HG03457 (cell line): ENCODE data around the gene KLK7.
"Not testable (repeated sequence)": the region's sequence is repeated elsewhere in the genome, so short reads cannot be mapped to it uniquely, and the experiment has no call there.

Source experiments
- ATAC-seq: cut with Tn5 transposase; IDR thresholded peaks from one replicate; pipeline ENCODE4 v1.9.1; 2021; ENCODE audit warnings: moderate number of reproducible peaks; ENCODE audit not compliant: unreplicated experiment

Gene KLK7

DNA sequence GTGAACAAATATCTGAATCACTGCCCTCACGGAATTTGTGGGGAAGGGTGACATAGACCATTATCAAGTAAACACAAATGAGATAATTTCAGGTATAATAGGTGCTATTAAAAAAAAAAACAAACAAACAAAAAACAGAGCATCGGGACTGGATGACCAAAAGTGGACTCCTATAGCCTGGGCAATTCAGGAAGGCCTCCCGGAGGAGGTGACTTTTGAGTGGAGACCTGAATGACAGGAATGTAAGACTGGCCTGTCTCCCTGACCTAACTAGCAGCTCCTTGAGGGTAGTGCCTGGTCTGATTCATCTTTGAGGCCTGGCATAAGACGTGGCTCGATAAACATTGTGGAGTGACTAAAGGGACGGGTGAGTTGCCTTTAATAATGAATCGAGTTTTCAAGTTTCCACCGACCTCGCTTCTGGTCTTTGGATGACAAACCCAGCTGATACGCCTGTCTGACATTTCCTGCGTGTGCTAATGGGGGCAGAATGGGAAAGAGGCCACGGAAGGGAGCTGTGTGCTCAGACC, 29.0 kb upstream of the KLK7 start:
- ATAC-seq = no peak

DNA sequence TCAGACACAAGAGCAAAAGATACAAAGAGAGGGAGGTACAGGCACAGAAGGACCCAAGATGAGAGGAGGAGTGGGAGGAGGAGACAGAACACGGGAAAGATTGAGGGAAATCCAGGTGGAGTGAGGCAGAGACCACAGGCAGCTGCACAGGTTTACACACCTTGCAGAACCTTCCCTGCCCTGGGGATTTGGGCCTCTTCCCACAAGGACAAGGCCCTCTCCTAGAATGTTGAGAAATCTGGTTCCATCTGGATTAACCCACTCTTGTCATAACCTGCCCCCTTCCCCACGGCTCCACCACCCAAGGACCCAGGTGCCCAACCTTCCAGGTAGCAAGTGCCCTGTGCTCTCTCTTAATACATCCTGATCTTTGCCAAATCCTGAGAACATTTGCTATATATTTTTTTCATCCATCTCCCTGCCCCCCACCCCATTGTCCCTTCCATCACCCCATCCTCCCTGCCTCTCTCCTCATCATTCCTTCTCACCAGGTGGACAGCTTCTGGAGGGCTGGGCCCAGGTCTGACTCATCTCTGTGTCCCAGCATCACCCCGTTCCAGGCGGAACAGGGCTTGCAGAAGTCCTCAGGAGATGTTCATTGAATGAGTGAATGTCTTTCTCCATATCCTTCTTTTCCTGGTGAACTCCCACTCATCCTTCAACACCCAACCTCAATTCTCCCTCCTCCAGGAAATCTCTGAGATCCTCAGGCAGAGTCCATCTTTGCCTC, 26.5 kb upstream of the KLK7 start:
- no peak for ATAC-seq

DNA sequence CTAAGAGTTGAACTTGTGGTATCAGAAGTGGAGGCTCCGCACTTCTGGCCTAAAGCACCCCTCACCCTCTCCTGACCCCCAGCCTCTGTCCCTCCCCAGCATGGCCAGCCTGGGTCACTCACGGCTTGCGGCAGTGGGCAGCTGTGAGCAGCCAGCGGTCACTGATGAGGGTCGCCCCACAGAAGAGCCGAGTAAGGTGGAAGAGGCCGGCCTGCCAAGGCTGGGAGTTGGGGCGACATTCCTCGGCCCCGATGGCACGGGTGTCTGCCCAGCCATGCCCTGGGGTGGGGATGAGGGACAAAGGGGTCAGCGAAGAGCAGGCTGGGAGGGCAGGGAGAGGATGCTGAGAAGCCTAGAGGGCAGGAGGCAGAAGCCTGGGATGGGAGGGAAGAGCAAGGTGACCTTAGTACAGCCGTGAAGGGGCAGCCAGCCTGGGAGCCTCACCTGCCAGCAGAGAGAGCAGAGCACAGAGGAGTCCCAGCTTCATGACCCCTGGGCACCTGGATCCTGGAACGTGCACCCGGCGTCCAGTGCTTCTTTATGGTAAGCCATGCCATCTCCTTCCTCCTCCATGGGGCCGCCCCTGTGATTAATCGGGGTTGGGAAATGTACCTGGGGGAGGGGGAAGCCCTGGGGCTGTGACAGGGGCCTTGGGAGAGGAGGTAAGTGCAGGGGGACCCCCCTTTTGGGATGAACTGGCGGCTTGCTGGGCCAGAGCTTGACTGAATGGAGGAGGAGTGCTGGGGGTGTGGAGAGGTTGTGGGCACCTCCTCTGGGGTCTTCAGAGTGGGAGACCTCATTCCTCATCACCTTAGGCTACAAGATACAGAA, 25.6 kb upstream of the KLK7 start:
- no peak for ATAC-seq

DNA sequence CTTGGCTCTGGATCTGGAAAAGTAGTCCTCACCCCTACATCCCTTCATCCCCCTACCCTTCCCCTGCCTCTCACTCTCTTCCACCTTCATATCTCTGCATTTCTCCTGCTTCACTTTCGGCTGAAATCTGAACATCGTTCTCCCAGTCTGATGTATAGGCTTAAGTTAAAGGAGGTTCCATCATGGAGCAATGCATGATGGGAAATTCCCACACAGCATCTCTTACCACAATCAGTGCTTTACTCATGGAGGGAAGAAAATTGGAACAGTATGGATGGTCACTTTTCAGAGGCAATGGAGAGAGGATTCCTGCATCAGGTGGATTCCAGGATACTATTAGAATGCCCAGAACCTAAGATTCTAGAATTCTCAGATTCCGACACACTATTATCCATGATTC, 23.8 kb upstream of the KLK7 start:
- no peak for ATAC-seq

DNA sequence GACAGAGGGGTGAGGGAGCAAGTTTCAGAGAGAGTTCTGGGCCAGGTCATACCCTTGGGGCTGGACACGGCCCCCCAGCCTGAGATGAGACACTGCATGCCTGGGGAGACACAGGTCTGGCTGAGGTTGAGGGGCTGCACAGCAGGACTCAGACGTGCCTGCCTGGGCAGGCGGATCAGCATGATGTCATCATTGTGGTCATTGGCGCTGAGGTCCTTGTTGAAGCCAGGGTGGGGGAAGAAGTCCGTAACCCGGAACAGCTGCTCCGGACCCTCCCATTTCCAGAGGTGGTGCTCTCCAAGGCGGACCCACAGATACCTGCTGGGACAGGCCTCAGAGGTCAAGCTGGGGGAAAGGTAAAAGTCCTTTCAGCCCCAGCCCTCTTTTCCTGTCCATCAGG, 22.7 kb upstream of the KLK7 start:
- no peak for ATAC-seq

DNA sequence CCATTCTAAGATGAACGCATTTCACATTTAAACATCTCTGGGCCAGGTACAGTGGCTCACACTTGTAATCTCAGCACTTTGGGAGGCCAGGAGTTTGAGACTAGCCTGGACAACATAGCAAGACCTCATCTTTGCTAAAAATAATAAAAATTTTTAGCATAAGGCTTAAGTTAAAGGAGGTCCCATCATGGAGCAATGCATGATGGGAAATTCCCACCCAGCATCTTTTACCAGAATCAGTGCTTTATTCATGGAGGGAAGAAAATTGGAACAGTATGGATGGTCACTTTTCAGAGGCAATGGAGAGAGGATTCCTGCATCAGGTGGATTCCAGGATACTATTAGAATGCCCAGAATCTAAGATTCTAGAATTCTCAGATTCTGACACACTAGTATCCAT, 21.5 kb upstream of the KLK7 start:
- no peak for ATAC-seq

DNA sequence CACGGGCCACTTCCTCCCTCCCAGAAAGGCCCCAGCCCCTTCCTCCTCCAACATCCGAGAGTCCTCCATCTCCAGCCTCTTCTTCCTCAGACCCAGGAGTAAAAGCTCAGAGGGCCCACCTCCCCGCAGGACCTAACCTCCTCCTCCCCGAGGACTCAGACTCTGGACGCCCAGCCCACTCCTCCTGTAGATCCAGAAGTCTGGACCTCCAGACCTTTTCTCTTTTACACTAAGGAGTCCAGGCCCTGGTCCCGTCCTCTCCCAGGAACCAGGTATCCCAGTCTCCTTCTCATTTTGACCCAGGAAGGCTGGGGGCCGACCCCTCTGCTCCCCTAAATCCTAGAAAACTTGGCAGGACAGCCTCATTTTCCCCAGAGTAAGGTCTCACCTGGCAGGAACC, 19.6 kb upstream of the KLK7 start:
- no peak for ATAC-seq

DNA sequence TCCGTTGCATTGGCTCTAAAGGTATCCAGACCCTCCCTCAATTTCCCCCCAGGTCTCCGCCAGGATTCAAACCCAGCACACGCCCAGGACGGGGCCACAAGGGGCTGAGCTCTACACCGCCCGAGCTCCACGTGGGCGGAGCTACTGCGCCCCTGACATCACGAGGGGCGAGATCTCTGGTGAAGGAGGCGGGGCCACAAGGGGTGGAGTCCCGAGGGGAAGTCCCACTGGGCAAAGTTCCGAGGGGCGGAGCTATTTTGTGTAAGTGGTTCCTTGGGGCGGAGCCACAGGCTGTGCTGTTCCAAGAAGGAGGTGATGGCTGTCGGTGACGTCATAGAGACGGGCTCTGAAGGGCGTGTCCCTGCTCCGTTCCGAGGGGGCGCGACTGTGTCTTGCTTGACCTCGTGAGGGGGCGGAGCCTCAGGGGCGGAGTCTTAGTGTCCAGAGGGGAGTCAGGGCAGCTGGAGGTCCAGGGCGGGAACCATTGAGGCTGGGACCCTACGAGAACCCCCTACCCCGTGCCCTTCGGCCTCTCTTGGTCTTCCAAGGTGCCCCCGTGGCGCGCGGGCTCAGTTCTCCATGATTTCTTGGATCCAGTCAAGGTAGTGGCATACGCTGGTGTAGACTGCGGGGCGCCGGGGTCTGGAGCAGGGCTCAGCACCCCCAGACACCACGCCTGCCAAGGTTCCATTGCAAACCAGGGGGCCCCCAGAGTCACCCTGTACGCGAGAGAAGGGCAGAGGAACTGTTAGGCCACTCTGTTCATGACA, 19.0 kb upstream of the KLK7 start:
- ATAC-seq = no peak

DNA sequence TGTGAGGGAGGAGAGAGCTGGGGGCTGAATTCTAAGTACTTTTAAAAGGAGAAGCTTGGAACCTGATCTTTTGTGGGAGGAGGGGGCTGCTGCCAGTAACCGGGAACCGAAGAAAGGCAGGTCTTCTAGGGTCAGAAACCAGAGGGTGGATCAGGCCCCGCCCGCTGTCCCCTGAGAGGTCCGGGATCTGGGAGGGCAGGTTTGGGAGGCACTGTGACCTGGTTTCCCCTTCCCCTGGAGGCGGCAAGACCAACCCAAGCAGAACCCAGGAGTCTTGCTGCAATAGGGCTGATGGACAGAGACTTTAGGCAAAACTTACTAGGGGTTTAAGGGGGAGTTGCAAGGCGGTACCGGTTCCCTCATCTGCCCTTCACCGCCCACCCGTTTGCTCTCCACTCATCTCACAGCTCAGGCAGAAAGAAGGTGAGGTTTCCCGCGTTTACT, 18.4 kb upstream of the KLK7 start:
- ATAC-seq = no peak

DNA sequence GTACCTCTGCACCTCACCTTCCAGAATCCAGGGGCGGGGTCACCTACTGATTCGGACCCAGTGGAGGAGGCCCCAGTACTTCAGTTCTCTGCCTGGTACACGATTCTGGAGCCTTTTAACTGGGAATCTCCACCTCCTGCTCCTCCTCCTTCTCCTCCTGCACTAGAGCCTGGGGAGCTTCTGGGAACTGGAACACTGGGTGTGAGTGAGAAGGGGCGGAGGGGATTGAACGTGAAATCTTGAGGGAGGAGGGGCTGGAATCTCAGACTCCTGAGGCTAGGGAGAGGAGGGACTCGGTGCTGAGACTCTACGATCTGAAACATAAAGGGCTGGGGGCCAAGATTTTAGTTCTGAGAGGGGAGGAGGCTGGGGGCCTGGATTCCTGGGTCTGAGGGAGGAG, 17.8 kb upstream of the KLK7 start, which contains the start of gene KLK8:
Gene KLK8 (minus strand): TSS at position 90 of the 400 bp plus-strand sequence. CDS start 437 bp downstream, outside the sequence.
- no peak for ATAC-seq

DNA sequence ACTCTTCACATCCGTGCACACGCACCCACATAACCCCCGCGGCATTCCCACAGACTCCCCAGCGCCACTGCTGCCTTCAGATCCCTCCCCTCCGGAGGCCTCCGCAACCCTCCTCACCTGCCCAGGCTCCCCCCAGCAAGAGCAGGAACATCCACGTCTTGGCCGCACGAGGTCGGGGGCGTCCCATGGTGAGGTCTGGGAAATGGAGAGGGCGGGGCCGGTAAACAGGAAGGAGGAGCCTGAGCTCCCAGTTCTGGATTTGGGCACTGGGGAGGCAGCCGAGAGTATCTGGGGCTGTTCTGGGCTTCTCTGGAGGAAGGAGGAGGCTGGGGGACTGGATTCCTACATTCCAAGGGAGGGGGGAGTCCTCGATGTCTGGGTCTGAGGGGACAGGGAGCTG, 17.3 kb upstream of the KLK7 start:
- ATAC-seq = no peak

DNA sequence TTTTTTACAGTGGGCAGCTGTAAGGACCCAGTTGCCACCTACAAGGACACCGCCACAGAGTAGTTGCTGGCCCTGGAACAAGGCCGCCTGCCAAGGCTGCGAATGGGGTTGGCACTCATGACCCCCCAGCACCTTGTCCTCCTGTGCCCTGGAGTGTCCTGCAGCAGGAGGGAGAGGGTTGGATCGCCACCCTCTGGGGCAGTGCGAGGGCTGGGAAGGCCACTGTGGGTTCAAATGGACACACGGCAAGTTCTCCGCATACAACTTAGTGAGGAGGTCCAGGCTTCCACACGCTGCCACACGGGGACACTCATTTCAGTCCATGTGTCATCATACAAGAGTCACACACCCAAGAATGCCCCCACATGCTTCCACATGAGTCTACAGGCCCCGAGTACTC, 16.7 kb upstream of the KLK7 start:
- no peak for ATAC-seq

DNA sequence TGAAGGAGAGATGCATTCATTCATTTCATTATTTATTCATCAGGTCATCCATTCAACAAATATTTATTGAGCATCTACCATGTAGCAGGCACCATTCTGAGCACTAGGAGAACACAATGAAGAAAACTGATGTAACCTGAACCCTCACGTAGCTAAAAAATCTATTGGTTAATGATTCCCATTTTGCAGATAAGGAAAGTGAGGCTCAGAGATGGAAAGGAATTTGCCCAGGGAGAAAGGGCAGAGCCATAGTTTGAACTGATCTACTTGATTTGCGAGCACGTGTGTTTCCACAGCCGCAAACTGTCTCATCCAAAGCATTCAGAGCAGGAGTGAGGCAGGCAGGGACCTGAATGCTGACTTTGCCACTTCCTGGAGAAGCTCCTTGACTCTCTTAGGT, 15.0 kb upstream of the KLK7 start:
- no peak for ATAC-seq

DNA sequence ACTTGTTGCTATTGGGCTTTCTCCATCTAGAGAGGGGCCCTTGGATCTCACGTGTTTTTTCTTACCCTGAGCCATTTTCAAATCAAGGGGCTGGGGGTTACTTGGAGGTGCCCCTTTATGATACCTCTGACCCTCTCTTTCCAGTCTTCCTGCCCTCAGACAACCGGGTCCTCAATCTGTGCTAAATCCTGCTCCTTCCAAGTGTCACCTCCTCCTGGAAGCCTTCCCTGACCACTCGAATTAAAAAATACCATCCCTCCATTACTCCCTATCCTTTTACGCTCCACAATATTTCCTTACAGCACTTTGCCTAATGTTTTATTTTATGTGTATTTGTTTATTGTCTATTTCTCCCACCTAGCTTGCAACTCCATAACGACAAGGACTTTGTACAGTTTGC, 14.3 kb upstream of the KLK7 start:
- ATAC-seq = no peak

DNA sequence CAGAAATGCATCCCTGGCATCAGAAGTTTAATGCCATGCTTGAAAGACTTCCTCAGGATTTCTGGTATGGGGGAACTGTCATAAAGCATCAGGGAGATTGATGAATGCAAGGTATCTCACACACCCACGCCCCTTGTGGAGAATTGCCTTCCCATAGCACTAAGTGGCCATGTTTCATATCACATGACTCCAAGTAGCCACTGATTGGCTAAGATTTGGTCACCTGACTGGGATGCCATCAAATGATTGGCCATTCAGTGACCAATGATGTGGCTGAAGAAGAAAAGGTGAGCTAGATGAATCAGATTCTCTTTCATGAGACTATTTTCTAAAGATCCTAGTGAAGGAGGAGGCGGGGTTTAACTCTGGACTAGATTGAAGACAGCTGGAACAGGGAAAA, 10.4 kb upstream of the KLK7 start:
- ATAC-seq = no peak

DNA sequence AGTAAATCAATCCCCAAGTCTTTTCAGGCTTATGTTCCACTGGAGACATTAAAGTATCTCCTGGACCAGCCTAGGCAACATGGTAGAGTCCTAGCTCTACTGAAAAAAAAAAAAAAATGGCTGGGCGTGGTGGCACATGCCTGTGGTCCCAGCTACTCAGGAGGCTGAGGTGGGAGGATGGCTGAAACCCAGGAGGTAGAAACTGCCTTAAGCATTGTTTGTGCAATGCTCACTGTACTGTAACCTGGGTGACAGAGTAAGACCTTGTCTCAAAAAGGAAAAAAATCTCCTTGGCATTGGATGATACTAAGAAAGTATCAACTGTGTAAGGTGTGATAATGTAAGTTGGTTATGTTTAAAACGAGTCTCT, 8.9 kb upstream of the KLK7 start:
- no peak for ATAC-seq

DNA sequence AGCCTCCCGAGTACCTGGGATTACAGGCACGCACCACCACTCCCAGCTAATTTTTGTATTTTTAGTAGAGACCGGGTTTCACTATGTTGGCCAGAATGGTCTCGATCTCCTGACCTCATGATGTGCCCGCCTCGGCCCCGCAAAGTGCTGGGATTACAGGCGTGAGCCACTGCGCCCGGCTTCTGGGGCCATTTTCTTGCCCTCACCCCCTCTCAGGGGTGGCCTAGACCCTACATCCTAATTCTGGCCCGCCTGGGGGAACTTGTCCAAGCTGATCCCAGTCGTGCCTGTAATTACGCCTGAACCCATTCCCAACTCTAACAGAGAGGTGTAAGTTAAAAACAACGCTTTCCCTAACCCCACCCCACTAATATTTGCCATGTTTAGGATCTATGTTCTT, 699 bp upstream of the KLK7 start:
- not testable (repeated sequence) for ATAC-seq

DNA sequence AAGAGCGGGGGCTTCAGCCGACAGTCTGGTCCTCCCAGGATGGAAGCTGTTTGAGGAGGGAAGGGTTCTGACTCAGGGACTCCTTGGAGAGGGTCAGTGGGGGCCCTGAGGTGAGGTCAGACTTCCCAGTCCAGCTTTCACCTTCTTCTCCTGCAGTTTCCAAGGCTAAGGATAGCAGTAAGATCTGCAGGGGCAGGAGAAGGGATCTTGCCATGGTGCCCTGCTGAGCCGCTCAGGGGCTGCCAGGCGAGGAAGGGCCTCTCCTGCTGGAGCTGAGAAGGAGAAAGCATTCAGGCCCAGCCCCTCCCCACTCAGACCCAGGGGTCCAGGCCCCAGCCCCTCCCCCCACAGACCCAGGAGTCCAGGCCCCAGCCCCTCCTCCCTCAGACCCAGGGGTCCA, 1.5 kb downstream of the KLK7 start:
- ATAC-seq = no peak

DNA sequence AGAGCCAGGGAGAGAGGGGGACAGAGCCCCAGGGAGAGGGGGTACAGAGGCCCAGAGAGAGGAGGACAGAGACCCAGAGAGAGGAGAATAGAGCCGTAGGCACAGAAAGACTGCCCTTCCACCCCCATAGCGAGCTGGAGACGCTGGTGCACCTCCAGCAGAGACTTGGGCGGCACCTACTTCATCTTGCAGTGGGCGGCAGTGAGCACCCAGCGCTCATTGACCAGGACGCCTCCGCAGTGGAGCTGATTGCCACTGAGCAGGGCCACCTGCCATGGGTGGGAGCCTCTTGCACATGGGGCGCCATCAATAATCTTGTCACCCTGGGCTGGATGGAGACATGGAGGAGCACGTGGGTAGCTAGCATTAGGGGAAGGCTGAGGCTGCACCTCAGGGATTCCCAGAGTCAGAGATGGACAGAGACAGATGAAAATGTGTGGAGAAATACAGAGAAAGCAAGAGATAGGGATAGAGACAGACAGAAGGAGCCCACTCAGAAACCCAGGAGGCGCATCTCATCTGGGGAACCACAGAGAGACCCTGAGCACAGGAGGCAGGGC, 2.0 kb downstream of the KLK7 start:
- no peak for ATAC-seq

DNA sequence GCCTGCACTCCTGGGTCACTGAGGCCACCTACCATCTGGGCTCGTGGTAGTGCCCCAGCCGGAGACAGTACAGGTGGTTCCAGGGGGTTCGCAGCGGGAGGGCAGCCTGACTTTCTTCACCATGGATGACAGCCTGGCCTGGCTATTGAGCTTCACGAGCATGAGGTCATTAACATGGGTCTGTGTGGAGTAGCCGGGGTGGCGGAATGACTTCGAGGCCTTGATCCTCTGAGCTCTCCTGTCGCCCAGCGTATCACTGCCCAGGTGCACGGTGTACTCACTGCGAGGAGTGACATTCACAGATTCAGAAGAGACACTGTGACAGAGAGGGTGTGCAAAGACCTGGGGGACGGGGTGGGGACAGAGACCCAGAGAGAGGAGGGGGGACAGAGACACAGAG, 3.5 kb downstream of the KLK7 start:
- no peak for ATAC-seq

DNA sequence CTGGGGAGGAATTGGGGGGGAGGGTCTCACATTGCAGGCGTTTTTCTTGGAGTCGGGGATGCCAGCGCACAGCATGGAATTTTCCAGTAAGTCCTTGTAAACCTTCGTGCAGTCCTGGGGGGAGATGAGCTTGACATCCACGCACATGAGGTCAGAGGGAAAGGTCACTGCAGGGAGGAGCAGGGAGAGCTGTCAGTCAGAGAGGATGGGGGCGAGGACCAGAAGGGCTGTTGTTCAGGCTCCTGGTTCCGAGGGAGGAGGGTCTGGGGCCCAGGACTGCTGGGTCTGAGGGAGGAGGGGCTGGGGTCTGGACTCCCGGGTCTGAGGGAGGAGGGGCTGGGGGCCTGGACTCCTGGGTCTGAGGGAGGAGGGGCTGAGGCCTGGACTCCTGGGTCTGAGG, 4.0 kb downstream of the KLK7 start:
- no peak for ATAC-seq
